HG03469 (cell line): Measurements from ENCODE around the gene XPOT.
A peak's percentile ranks its signal among the peaks of the same experiment; 100 is the strongest.
"Not testable (repeated sequence)": the region's sequence is repeated elsewhere in the genome, so short reads cannot be mapped to it uniquely, and the experiment has no call there.

Experiments used
- ATAC-seq: cut with Tn5 transposase; IDR thresholded peaks from one replicate; pipeline ENCODE4 v1.9.1; 2021; ENCODE audit warnings: mild to moderate bottlenecking, moderate library complexity, moderate number of reproducible peaks; ENCODE audit not compliant: unreplicated experiment

Gene XPOT, protein sequence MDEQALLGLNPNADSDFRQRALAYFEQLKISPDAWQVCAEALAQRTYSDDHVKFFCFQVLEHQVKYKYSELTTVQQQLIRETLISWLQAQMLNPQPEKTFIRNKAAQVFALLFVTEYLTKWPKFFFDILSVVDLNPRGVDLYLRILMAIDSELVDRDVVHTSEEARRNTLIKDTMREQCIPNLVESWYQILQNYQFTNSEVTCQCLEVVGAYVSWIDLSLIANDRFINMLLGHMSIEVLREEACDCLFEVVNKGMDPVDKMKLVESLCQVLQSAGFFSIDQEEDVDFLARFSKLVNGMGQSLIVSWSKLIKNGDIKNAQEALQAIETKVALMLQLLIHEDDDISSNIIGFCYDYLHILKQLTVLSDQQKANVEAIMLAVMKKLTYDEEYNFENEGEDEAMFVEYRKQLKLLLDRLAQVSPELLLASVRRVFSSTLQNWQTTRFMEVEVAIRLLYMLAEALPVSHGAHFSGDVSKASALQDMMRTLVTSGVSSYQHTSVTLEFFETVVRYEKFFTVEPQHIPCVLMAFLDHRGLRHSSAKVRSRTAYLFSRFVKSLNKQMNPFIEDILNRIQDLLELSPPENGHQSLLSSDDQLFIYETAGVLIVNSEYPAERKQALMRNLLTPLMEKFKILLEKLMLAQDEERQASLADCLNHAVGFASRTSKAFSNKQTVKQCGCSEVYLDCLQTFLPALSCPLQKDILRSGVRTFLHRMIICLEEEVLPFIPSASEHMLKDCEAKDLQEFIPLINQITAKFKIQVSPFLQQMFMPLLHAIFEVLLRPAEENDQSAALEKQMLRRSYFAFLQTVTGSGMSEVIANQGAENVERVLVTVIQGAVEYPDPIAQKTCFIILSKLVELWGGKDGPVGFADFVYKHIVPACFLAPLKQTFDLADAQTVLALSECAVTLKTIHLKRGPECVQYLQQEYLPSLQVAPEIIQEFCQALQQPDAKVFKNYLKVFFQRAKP

DNA sequence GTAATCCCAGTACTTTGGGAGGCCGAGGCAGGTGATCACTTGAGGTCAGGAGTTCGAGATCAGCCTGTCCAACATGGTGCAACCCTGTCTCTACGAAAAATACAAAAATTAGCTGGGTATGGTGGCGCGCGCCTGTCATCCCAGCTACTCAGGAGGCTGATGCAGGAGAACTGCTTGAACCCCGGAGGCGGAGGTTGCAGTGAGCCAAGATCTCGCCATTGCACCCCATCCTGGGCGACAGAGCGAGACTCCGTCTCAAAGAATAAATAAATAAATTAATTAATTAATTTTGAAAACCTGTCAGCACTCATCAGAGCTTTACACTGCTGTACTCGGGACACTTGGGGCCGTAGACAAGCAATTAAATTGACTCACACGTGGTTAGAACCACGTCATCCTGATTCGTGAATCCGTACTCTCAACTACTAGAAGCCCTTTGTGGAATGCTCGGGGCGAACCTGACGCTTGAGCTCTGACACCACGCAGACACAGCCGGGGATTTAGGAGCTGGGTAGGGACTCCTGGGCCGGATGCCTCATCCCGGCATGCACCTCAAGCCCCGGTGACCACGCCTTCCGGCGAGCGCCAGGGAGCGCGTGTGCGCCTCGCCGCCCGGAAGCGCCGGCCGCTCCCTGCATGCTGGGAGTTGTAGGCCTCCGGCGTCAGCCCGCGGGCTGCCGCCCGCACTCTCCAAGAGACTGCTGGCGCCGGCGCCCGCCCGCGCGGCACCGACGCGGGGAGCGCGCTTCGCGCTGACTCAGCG is at the start of gene XPOT:
TSS of gene XPOT (plus strand) at position 686 of the 763 bp plus-strand sequence. CDS start 5,644 bp downstream, outside the sequence.
- peak; percentile 97 for ATAC-seq

DNA sequence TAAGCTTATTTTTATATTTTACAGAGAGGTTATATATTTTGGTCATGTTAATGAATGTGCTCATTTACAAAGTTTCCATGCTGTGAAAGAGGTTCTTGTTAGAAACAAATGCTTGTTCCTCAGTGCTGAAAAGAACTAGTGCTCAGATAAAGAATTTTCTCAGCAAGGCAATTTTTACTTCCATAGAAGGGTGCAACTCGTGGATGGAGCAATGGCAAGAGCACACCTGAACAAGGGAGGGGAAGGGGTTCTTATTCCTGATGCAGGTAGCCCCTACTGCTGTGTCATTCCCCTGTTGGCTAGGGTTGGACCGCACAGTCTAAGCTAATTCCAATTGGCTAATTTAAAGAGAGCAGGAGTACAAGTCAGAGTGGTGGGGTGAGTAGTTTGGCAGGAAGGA is 48.0 kb upstream of the XPOT start:
- not testable (repeated sequence) for ATAC-seq

DNA sequence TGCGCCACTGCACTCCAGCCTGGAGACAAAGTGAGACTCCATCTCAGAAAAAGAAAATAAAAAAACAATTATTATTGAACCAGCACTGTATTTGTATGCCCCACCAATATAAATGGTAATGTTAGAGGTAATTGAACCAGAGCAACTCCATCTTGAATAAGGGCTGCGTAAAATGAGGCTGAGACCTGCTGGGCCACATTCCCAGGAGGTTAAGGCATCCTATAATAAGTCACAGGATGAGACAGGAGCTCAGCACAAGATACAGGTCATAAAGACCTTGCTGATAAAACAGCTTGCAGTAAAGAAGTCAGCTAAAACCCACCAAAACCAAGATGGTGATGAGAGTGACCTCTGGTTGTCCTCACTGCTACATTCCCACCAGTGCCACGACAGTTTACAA is 43.0 kb upstream of the XPOT start:
- not testable (repeated sequence) for ATAC-seq

DNA sequence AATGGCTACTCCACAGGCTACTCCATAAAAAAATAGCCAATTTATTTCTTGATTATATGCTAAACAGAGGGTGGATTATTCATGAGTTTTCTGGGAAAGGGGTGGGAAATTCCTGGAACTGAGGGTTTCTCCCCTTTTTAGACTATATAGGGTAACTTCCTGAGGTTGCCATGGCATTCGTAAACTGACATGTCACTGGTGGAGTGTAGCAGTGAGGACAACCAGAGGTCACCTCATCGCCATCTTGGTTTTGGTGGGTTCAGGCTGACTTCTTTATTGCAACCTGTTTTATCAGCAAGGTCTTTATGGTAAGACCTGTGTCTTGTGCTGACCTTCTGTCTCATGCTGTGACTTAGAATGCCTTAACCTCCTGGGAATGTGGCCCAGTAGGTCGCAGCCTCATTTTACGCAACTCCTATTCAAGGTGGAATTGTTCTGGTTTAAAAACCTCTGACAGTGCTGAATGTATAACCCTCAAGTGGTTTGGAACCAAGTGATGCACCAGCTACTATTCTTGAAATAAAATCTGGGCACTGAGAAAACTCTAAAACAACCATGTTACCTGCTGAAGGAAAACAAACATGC is 41.4 kb upstream of the XPOT start:
- ATAC-seq, result no peak

DNA sequence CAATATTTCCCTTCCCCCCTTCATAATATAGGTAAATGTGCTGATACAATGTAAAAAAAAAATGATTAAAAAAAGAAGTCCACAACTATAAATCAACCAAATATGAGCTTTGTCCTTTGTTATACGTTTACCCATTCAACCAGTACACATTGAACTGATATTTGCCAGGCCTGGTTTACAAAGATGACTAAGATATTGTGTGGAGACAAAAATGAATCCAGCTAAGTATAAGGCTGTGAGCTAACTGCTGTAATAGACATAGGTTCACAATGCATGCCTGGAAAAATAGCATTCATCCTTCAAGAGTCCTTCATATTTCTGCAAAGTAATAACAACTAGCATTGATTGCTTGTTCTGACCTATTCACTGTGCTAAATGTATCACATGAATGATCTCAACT is 20.5 kb upstream of the XPOT start:
- no peak for ATAC-seq

DNA sequence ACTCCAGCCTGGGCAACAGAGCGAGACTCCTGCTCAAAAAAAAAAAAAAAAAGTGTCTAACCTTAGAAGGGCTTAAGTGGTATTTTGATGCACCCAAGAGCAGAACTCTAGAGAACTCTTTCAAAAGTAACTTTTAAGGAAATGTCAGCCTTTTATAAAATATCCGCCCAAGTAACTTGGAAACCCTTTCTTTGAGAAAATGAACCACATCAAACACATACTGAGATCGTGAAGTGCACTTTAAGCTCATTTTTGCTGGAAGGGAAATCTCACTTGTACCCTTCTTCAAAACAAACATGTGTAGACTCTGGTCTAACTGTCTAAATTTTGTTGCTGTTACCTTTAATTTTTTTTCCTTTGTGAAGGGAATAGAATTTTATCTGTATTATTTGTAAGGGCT is 19.2 kb upstream of the XPOT start:
- ATAC-seq, result no peak

DNA sequence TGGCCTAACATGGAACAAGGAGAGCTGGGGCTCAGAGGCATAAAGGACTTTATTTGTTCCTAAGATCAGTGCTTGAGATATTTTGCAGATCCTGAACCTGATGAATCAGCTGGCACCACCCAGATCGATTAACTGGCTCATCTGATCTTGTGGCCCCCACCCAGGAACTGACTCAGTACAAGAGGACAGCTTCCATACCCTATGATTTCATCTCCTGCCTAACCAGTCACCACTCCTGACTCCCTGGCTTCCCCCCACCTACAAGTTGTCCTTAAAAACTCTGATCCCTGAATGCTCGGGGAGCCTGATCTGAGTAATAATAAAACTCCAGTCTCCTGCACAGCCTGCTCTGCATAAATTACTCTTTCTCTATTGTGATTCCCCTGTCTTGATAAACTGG is 18.7 kb upstream of the XPOT start:
- ATAC-seq, result no peak

DNA sequence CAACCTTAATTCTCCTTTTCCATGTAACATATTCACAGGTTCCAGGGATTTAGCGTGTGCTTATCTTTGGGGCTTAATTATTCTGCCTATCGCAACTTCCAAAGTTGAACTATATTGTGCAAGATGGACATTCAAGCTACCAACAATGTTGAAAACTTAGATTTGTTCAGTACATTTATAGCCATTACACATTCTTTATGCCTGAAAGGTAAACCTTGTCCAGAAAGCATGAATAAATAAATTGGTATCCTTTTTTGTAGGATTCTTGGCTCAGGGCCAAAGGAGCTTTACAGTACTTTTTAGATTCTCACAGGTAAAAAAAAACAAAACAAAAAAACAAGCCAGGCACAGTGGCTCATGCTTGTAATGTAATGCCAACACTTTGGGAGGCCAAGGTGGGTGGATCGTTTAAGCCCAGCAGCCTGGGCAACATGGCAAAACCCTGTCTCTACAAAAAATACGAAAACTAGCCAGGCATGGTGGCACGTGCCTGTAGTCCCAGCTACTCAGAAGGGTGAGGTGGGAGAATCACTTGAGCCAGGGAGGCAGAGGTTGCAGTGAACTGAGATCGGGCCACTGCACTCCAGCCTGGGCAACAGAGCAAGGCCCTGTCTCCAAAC is 16.9 kb upstream of the XPOT start:
- ATAC-seq, result no peak

DNA sequence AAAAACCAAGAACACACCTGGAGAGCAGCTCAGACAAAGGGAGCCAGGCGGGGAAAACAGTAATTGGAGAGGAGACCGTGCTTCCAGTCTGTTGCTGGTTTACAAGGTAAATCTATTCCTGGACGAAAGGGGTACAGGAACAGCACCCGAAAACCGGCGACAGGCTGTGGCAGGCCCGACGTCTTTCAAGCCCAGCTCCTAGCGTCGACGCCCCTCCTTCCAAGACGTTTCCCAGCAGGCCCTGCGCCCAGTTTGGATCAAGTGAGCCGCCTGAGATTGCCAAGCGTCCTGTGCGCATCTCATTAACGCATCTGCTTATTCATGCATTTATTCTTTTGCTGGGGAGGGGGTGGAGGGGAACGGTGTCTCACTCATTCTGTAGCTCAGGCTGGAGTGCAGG is 15.0 kb upstream of the XPOT start:
- ATAC-seq, result no peak

DNA sequence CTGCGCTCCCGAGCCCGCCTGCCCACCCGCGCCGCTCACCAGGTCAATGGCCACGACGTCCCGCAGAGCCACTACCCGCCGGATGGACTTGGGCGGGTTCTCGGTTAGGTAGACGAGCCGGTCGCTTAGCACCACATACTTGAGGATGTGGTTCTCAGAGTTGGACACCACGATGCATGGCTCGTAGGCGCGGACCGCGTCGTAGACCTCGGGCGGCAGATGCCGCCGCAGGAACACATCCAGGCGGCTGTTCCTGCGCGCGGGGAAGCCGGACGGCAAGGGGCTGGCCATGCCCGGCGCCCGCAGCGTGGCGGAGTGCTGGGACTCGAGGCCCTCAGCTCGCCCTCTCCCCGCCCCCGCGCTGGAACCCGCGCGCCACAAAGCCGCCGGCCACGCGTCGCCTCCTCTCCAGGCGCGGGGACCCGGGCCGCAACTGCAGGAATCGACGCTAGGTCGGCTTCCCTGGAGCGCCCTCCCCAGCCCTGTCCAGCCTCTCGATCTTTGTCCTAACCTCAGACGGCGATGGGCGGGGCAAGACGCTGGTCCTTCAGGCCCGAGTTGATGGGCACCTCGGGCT is 13.8 kb upstream of the XPOT start, which contains the start of gene C12orf56:
TSS of gene C12orf56 (minus strand) at position 484 of the 577 bp plus-strand sequence. CDS start at position 291, 193 bp downstream.
- ATAC-seq, result no peak

DNA sequence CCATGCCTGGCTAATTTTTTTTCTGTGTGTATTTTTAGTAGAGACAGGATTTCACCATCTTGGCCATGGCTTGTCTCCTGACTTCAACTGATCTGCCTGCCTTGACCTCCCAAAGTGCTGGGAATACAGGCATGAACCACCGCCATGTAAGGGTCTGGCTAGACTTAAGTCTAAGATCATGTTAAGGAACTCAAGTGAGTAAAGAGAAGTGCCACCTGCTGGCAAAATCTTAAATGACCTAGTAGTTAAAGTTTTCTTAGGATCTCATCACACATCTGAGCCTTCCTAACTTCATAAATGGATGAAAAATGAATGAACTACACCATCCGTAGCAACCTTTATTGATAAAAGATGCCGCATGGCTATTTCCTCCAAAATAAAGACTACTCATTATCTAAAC is 12.0 kb upstream of the XPOT start:
- ATAC-seq, result peak; percentile 62

DNA sequence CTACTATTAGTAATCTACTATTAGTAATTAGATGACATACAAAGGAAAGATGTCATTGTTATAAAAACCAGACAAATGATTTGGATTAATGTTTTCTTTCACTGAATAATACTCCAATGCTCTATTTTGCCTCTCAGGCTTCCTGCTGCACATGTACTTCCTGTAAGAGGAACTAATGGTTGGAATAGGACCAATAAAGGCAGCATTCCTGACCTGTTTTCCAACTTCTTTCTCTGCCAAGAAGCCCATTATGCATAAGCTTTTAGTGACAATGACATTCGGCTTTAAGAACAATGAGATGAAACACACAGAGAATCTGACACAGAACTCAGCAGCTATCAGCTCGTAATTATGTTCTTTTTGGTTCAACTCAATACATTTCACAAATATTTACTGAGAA is 8.5 kb upstream of the XPOT start:
- no peak for ATAC-seq

DNA sequence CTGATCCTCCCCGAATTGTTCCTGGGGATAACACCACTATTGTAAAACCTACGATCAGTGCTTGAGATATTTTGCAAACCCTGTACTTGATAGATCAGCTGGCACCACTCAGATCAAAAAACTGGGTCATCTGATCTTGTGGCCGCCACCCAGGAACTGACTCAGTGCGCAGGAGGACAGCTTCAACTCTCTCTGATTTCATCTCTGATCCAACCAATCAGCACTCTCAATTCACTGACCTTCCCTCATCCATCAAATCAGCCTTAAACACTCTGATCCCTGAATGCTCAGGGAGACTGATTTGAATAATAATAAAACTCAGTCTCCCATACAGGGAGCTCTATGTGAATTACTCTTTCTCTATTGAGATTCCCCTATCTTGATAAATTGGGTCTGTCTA is 4.2 kb upstream of the XPOT start:
- no peak for ATAC-seq

DNA sequence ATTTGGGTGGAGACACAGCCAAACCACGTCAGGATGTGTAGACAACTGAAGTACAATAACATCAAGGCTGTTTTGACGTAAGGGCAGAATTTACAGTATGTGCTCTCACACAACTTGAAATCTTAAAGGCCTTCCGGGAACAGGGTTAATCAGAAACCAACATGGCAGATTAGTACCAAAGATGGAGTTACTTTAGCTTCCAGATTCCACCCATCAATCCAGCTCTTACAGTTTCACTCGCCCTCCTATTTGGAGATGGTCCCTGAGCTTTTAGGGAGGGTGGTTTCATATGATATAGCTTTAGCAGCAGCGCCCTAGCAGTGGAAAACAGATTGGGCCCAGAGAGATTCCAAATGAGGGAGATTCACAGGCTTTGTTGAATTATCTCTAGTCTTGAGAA is 2.0 kb upstream of the XPOT start:
- ATAC-seq, result no peak

DNA sequence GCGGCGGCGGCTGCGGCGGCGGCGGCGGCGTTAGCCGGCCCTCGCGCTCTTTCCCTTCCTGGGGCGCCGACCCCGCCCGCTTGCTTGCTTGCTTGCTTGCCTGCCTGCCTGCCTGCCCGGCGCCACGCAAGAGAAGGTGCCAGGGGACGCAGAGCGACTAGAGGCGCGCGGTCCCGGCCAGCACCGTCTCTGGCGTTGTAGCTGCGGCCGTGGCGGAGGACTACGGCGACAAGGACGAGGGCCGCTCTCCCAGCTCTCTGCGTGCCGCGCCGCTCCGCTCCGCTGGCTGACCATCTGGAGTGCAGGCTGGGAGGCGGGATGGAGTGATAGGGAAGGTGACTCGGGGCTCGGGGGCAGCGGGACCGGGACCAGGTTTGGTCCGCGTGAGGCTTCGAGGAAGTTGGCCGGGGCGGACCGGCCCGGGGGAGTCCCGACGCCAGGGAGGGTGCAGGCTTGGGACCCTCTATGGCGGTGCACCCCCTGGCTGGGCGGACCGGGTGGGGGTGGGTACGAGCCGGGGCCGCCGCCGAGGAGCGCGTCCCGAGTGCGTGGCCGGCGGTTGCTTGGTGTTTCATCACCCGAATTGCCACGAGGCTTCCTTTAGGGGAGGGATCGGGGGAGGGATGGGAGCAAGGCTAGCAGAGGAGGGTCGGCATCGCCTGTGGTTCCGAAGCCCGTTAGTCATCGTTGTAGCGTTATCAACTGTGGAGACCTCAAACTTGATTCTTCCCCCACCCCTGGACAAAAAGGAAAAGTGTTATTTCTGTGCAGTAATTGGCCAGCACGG is 471 bp downstream of the XPOT start:
- ATAC-seq, result no peak

DNA sequence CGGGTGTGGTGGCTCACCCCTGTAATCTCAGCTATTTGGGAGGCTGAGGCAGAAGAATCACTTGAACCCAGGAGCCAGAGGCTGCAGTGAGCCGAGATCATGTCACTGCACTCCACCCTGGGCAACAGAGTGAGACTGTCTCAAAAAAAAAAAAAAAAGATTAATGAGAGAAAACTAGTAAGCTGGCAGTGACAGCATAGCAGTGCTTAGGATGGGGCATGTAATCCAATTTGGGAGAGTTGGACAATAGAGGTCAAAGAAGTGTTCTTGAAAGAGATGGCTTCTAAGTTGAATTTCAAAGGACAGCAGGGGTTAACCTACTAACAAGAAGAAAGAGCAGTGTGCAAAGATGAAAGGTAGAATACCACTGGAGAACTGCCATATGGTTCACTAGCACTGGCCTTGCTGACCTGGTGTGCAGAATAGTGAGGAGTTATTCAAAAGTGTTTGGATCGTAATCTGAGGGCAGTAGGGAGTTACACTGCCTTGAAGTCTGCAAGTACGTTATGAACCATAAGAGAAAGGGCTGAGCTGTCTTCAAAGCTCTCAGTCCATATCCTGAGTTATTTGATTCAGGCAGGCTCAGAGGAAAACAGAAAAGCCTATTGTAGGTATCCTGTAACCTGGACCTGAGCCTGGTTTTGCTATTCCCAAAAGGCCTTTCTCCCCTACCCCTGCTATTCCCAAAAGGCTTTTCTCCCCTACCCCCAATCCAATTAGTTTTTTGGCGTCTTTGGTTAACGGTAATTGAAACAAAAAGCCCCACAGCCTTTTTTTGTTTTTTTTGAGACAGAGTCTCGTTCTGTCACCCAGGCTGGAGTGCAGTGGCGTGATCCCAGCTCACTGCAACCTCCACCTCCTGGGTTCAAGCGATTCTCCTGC is 3.4 kb downstream of the XPOT start:
- no peak for ATAC-seq

DNA sequence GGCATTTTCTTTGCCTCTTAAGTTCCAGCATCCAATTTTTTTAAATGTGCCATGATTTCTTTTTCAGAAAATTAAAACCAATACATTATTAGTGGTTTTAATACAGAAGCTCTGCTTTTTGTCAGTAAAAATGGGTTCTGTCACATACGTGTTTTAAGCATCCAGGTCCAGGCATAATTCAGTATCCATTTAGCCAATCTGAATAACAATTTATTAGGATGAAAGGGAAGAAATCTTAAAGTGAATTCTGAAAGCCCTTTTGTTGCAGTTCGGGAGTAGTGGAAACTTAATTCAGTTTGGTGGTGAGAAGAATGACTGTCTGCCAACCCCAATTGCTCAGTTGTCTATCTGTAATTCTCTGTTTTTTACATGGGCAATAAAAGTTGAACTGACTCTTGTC is 7.2 kb downstream of the XPOT start:
- ATAC-seq, result no peak

DNA sequence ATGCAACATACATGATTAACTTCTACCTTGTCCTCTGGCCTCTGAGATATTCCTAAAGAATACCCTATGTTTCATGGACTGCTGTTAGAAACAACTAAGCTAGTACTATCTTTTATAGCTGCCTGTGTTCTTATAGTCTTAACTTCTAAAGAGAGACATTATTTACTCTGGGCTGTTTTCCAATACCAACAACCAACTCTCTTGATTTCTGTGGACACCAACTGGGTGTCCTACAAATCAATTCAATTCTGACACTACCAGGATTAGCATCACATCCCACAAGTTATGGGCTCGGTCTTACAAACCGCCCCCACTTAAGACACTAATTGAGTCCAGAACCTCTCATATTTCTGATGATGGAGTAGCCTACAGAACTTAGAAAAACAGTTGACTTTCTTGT is 8.3 kb downstream of the XPOT start:
- ATAC-seq, result no peak
